GM19351 (cell line): ENCODE data around the gene UNC50.

ENCODE experiments used
- ATAC-seq: cut with Tn5 transposase; IDR thresholded peaks from one replicate; pipeline ENCODE4 v1.9.1; 2021; ENCODE audit warnings: mild to moderate bottlenecking, moderate library complexity; ENCODE audit not compliant: unreplicated experiment

The UNC50 gene

DNA sequence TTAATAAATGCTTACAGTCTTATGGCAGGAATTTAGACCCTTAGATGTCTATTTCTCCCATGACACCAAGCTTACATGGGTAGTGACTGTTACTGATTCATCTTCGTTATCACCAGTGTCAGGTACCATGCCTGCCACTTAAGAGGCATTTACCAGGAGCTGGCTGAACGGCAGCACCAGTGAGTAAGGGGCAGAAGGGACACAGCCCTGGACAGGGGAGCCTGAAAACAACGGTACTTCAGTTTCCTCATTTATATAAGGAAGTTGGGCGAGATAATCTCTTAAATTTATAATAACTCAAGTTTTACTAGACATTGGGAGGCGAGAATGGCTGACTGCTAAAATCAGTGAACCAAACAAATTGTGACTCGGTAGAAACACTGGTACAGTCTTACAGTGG is 1.3 kb upstream of the UNC50 start:
- ATAC-seq: no peak

DNA sequence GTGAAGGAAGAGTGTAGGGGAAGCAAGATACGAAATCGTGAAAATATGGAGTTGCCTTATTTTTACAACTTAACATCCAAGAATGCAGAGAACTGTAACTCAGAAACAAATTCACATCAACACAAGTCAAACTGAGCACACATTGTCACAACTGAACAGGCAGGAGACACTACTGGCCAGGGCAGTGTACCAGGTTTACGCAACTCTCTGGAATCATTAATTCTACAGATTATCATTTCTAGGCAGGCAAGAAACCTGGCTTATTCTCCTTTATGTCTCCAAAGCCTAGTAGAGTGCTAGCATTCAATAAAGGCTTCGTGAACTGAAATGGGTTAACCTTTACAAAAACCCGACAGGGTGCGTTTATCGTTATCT is 661 bp upstream of the UNC50 start:
- ATAC-seq: no peak

DNA sequence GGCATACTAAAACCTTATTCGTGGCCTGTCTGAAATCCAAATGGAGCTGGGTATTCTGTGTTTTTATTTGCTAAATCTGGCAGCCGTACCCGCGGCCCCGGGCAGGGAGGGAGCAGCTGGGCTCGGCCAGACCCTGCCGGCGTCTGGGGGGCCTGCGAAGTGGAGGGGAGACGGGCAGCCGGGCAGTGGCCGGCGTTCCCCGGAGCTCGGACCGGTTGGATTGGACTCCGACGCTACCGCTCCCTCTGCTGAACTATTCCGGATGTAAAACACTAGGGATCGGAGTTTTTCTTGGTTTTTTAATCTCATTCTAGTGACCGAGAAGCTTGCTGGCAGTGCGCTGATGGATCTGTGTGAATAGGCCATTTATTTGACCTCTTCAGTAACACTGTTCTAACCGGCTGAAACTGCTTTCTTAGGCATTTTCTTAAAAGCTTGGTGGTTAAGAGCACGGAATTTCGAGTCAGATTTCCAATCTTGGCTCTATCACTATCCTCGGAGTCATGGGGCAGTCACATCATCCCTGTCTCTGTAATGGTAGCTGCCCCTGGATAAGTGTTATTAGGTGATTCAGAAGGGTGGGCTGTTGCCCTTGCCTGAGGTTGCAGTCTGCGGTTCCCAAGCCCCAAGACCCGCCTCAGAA is 694 bp downstream of the UNC50 start:
- no peak for ATAC-seq

DNA sequence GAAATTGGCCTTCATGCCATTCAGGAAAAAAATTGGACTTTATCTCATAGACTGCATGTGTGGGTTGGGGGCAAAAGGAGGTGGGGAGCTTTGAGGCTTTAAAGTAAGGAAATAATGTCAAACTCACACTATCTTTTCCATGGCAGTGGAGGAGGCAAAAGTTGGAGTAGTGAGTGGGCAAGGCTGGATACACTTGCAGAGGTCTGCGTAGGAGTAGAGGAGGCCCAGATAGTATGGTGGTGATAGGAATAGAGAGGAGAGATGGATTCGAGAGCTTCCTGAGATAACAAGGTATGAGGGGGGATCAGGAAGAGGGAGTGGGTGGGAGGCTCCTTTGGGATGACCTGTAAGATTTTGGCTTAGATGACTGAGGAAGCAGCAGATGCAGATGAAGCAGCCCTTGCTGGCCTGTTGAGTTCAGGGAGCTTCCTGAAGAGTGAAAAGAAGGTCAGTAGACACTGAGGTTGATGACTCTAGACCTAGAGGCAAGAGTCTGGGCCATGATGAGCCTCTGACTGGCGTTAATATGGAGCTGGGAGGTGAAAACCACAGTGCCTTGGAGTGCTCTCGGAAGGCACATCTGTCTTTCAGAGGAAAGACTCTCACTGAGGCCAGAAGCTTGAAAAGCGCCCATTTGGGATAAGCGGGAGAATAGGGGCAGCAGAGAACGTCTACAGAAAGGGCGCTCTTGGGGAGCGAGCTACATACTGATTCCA is 5.8 kb downstream of the UNC50 start:
- no peak for ATAC-seq

DNA sequence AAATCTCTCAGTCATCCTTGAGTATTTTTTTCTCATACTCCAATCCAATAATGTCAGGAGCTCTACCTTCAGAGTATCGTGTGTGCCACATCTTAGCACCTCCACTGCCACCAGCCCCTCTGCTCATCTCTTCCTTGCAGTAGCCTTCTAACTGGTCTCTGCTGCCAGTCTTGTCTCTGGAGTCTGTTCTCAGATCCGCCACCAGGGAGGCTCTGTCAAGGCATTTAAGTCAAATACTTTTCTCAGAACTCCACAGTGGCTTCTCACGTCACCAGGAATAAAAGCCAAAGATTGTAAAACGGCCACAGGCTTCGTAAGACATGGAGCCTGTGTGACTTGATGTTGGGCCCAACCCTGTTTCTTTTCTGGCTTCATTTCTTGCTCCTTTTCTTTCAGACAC is 7.1 kb downstream of the UNC50 start:
- ATAC-seq: no peak

DNA sequence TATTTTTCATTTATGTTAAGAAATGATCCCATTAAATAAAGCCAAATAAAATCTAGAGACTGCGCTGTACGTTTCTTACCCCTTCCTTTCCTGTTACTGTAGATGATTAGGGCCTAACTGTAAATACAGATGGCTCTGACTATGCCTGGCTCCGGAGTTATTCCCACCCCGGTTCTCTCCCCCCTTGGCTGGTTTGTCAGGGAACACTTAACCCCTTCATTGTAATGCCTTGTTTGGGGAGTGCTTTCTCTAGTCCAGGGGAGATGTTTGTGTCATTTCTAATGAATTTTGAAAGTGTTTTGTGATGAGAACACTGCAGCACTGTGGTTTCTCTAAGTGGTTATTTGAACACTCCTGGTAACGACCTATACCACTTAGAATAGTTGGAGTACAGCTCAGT is 8.8 kb downstream of the UNC50 start:
- ATAC-seq: no peak

DNA sequence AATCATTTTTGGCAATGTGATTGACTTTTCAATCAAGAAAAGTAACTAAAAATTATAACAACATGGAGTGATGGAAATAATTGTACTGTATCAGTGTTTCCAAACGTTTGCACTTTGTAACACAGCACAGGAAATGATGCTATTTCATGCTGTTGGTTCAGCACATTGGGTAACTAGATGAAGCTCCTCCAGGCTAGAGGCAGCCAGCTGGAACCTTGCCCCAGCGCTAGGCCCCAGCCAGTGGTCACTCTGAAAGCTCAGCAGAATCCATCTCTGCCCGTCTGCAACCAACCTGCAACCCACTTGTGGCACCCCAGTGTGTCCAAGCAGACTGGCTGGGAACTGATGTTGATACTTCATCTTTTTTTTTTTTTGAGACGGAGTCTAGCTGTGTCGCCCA is 15.3 kb downstream of the UNC50 start:
- no peak for ATAC-seq

DNA sequence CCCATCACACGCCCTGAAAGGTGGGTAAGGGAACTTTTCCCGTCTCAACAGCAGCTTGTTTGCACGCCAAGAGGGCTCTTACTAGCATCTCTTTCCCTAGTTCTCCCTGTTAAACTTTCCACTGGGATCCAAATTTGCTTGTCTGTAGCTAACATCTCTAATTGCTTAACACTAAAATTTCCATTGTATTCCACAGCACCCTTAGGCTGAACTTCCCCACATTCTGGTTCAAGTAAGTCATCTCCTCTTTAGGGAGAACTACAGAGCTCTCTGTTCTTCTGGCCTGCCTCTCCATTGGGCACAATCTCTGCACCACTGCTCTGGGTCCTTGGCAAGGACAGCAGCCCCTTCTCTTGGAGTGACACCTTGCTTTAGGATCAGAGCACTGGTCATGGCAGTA is 24.0 kb downstream of the UNC50 start:
- ATAC-seq: no peak

DNA sequence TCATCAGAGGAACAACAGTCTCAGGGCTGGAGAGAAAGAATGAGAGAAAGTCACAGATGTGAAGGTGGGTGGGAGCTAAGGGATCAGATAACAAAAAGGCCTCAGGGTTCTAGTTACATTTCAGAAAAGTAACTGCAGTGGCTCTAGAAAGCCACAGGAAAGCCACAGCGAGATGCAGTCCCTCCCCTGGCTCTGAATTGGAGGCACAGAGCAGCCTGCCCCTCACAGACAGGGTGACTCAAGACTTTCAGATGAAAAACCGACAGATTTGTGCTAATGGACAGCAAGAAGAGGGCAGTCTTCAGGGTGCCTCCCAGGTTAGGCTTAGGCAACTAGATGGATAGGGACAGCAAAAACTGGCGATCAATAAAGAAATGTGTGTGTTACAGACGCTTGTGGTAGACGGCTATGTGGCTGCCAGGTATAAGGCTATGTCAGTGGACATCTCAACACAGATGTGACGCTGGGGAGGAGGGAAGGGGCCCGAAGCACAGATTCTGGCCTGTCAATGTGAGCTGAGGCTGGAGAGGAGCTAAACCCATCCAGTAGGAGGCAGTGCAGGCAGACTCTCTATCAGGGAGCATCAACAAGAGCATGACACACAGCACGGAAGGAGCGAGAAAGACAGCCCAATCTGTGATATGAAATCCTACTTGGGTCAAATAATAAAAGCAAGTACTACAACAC is 26.2 kb downstream of the UNC50 start:
- no peak for ATAC-seq

DNA sequence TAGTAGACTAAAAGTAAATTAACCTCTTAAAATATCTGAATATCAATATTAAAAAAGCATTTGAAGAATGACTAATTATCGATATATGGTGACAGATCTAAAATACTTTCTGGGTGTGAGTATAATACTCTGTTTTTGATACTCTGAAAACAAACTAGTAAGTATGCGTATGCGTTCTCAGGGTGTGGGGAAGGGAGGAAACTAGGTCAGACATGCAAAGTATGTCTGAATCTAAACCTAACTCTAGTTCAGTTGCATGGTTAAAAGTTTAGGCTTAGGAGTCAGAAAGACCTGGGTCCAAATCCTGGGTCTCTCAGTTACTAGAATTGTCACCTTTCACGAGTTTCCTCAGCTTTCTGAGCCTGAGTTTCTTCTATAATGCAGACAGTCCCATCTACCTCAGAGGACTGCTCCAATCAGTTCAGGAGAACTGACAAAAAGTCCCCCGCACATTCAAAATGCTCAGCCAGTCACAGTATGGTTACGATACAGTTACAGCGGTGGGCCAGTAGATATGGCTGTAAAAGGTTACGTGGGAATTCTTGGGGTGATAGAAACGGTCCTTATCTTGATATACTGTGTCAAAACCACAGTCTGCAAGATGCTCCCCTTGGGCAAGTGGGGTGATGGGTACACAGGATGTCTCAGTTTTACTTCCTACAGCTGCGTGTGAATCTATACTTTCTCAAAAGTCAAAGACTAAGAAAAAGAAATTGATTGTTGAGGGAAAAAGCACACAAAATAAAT is 29.2 kb downstream of the UNC50 start:
- no peak for ATAC-seq

DNA sequence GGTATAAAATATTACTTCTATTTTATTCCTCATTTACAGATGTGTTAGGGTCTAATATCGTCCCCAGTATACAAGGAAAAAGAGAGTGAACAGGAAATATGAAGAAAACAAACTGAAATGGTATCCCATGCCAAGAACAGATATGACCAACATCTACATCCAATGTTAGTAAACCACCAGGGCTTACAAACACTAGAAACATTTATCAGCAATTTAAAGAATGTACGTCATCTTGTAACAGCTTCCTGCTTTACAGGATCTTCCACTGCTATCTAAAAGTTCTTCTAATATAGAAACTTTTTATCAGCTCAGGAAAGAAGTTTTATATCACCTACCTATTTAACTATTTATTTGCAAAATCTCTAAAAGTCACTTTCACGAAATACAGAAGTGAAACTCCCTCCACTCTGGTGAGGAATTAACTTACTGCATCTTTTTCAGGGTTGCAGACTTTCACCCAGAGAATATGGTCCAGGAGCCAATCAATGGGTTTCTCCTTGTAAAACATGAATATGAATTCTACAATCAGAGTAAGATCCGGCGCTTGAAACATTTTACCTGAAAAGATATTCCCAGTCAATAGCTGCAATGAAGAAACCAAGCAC is 35.2 kb downstream of the UNC50 start:
- no peak for ATAC-seq

DNA sequence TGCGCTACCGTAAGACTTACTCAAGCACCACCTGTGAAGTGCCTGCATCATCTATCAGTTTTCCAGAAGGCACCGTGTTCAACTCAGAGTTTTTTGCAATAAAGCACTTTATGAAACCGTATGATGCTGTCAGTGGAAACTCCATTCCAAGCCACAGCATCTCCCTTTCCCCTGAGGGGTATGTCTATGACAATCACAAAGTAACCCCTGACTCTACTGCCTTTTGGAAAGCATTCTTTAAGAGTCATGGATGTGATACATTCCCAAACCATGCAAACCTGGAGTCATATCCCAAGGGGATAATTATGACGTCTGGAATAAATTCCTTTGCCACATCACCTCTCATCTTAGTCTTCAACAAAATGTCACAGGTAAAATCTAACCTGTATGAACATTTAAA is 39.2 kb downstream of the UNC50 start:
- ATAC-seq: no peak

DNA sequence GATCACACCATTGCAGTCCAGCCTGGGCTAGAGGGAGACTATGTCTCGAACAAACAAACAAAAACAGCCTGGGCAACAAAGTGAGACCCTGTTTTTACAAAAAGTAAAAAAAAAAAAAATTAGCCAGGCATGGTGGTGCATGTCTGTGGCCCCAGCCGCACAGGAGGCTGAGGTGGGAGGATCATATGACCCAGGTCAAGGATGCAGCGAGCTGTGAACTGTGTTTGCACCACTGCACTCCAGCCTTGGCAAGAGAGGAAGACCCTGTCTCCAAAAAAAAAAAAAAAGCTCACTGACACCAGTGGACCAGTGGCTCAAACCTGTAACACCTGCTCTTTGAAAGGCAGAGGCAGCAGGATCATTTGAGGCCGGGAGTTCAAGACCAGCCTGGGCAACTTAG is 40.1 kb downstream of the UNC50 start:
- ATAC-seq: no peak

DNA sequence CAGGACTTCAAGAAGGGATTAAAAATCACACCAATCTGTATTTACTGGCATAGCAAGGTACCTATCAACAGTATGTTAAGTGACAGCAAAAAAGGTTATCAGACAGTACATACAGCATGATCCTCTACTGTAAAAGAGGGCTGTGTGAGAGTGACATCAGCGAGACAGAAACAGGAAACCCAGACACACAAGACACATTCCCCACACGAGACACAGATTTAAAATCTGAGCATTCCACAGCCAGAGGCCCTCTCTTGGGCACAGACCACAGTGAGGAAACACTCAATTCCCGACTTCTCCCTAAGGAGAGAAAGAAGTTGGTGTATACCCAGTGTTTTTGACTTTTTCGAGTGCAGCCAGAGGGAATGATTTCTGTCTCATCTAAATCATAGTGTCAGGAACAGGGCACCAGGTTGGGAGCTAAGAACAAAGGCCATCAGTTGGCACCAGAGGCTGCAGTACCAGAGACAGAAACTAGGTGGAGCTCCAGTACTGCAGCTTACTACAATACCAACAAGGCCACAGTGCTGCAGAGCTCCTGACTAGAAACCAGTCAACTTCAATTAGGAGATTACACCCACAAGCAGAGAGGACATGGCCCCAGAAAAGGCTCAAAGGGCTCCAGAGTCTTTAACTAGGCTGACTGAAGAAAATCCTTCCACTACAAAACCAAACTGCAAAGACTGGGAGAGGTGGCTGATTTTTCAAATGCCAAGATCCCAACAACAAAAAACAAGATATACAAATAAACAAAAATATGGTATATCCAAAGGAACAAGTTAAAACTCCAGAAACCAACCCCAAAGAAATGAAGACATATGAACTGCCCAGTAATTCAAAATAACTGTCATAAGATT is 41.0 kb downstream of the UNC50 start:
- ATAC-seq: peak; percentile 59

DNA sequence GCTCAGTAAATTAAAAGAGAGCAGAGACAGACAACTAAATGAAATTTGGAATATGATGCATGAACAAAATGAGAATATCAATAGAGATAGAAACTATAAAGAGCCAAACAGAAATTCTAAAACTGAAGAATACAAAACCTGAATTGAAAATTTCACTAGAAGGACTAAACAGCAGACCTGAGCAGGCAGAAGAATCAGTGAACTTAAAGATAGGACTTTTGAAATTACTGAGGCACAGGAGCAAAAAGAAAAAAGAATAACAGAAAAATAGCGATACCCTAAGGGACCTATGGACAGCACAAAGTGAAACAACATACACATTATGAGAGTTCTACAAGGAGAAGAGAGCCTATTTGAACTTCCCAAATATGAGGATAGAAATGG is 41.6 kb downstream of the UNC50 start:
- no peak for ATAC-seq

DNA sequence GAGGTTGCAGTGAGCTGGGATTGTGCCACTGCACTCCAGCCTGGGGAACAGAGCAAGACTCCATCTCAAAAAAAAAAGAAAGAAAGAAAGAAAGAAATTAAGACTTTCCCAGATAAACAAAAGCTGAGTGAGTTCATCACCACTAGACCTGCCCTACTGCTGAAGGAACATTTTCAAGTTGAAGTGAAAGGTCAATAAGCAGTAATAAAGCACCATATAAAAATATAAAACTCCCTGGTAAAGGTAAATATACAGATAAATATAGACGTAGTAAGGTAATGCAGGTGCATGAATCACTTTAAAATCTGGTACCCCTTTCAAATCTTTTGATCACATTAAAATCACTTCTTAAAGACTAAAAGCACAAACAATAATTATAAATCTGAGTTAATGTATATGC is 42.6 kb downstream of the UNC50 start:
- no peak for ATAC-seq

DNA sequence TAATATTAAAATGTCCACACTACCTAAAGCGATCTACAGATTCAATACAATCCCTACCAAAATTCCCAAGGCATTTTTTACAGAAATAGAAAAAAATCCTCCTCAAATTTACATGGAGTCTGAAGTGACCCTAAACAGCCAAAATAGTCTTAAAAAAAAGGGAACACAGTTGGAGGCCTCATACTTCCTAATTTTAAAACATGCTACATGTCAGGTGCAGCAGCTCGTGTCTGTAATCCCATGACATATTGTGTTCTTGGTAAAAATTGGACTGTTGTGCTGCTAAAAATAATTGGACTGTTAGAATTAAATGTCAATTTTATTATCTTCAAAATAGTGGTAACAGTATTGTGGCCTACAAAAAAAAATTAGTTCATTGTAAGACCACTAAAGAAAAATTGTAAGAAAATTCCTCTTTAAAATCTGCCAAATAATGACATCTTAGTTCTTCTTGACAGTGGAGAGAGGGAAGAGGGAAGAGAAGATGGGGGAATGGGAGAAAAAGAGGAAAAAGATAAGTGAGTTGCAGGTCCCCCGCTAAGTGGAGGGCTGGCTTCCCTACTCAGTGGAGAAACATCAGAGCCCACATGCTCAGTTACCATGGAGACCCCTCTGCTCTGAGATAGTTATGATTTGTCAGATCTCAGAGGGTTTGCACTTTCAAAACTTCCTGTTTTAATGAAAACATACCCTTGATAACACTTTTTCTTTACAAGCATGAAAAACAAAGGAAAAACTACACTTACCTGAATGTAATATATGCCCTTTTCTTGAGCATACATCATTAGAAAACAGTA is 46.5 kb downstream of the UNC50 start:
- no peak for ATAC-seq

DNA sequence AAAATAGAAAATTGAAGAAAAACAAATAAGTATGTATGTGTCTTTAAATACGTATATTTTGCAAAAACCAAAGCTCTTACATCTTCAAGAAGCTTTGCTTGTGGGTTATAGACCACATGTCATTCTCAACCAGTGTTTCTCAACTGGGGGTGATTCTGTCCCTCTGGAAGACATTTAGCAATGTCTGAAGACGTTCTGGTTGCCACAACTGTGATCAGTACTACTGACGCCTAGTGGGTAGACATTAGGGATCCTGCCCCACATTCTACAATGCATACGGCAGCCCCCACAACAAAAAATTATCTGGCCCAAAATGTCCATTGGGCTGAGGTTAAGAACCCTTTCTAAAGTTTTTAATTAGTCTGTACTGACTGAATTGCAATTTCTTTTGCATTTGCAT is 48.4 kb downstream of the UNC50 start:
- ATAC-seq: no peak

DNA sequence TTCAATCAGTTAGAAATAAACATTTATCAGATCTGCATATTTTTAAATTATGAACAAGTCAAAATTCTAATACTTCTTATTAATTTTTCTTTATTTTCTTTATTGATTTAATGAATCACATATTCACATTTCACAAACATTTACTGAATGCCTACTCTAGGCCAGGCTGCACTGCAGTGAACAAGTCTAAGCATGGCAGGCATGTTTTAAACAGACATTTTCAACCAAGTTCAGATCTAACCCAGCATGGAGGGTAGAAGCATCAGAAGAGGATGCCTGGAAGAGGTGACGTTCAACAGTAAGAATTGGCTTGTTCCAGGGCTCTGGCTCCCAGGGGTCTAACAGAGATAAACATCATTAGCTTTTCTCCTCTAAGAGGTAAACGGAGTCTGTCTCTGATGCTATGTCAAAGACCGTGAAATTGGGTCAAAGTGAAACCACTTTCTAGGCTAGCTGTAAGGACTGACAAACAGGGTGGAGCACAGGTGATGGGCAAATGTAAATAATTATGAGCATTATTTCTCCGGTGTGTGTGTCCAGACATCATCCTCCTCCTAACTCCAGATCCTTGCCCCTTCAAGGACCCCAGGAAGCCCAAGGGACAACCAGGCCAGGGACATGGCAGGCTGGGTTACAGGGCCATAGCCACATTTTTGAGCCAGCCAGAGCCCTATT is 50.6 kb downstream of the UNC50 start:
- no peak for ATAC-seq
